Eye (tissue), 1 donor: ENCODE results near the gene CCT8.
"Not testable (repeated sequence)": the region's sequence is repeated elsewhere in the genome, so short reads cannot be mapped to it uniquely, and the experiment has no call there.

ENCODE experiments used
- DNase-seq: peaks from one replicate; pipeline ENCODE4 v3.0.0-alpha.2; 2015

The CCT8 gene

GRCh38 chr21:29017639-29018237 is 55.7 kb downstream of the CCT8 start:
- DNase-seq: no peak

GRCh38 chr21:29011236-29011635 is 62.2 kb downstream of the CCT8 start:
- DNase-seq: not testable (repeated sequence)

GRCh38 chr21:29008367-29008766 is 65.1 kb downstream of the CCT8 start:
- DNase-seq: no peak

DNA sequence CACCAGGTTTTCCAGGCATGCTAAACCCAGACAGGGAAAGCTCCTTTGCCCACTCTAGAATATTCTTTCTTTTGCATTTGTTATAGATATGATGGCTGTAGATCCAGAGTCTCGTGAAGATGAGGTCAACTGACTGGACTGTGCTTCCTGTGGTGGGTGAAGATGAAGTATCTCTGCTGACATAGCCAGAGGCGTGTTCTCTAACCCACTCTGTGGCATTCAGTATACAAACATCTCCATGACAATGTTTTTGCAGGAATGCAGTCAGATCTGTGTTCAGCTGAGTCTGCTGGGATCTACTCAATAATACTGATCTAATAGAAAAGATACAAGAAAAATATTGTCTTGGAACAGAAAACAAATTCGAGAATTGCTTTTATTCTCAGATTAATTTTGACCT is 65.6 kb downstream of the CCT8 start:
- no peak for DNase-seq

GRCh38 chr21:29007135-29007534 is 66.3 kb downstream of the CCT8 start:
- DNase-seq: no peak
